GM12878 (cell line): Measurements from ENCODE around the gene ARHGDIA. TPM values are rescaled to one million over a fixed set of nuclear protein-coding genes. Genes with fewer than 3 reads are reported as not detected.

Source experiments
- ATAC-seq: fragments of 200-7000 bp; cut with Tn5 transposase; 3 replicates; pipeline ENCODE4 v1.9.1; 2020; ENCODE audit warnings: mild to moderate bottlenecking, moderate library complexity
- BruUV-seq: library from RNA; stranded (reverse); fragments of 400-500 nt; replicated peaks from 2 replicates; lab custom pipeline; 2021; lab: Mats Ljungman, UMichigan
- CTCF ChIA-PET: fragments of 300-600 bp; sonication (Branson Sonifier 250); formaldehyde crosslinking; extraction: SDS; loops from one replicate; lab custom pipeline; 2021; ENCODE audit warnings: inconsistent platforms; lab: Yijun Ruan, JAX
- POLR2A ChIA-PET: fragments of 350-600 bp; formaldehyde crosslinking; extraction: SDS; loops from one replicate; lab custom pipeline; 2021; ENCODE audit warnings: inconsistent platforms; lab: Charles Lee
- RAD21 ChIA-PET: fragments of 300-600 bp; sonication (Branson Sonifier 250); formaldehyde crosslinking; loops from one replicate; lab custom pipeline; 2023; ENCODE audit warnings: antibody characterized with exemption; ENCODE audit not compliant: unreplicated experiment; lab: Charles Lee
- SMC1A ChIA-PET: fragments of 300-600 bp; sonication (Branson Sonifier 250); formaldehyde crosslinking; loops from one replicate; lab custom pipeline; 2023; ENCODE audit not compliant: unreplicated experiment, uncharacterized antibody; lab: Charles Lee
- DNase-seq: peaks from one replicate; pipeline ENCODE4 v3.0.0-alpha.2; 2011; ENCODE audit warnings: low read depth, low spot score
- FAIRE-seq: peaks from 3 replicates; lab custom pipeline; 2011; peaks lifted over from hg19 to GRCh38; lab: Jason Lieb, UNC
- H2AFZ ChIP-seq: 2 replicates; pipeline ENCODE4 v1.6.0; 2011; ENCODE audit warnings: low read depth, low read length, control low read depth; ENCODE audit not compliant: control insufficient read depth
- H3K27ac ChIP-seq: 2 replicates; pipeline ENCODE4 v1.5.1; 2011; ENCODE audit warnings: control low read depth; ENCODE audit not compliant: control insufficient read depth, insufficient read depth
- H3K27me3 ChIP-seq, 2 experiments: replicated peaks in 1 of 2; 2 replicates each; pipeline versions ENCODE4 v1.6.0 to v1.6.1; 2011; ENCODE audit warnings: low read length in 1 of 2; ENCODE audit not compliant: control insufficient read depth in 2 of 2, insufficient read depth in 2 of 2
- H3K36me3 ChIP-seq, 2 experiments: 2 replicates each; pipeline ENCODE4 v1.5.1; 2011; ENCODE audit warnings: low read length in 1 of 2; ENCODE audit not compliant: control insufficient read depth in 2 of 2, insufficient read depth in 2 of 2
- H3K4me1 ChIP-seq: 2 replicates; pipeline ENCODE4 v1.6.1; 2011; ENCODE audit warnings: mild to moderate bottlenecking, low read length, moderate library complexity, mixed read lengths; ENCODE audit not compliant: control insufficient read depth, insufficient read depth
- H3K4me2 ChIP-seq: 2 replicates; pipeline ENCODE4 v1.6.0; 2011; ENCODE audit warnings: control low read depth; ENCODE audit not compliant: control insufficient read depth, insufficient read depth
- H3K4me3 ChIP-seq: fragments of 200-600 bp; sonication (generic); 2 replicates; pipeline ENCODE4 v1.5.1; 2016
- H3K79me2 ChIP-seq: 2 replicates; pipeline ENCODE4 v1.6.0; 2011; ENCODE audit warnings: low read length; ENCODE audit not compliant: control insufficient read depth, insufficient read depth
- H3K9ac ChIP-seq: 2 replicates; pipeline ENCODE4 v1.8.0; 2011; ENCODE audit warnings: low read length, control low read depth, mixed read lengths; ENCODE audit not compliant: control insufficient read depth, insufficient read depth
- H3K9me3 ChIP-seq: replicated peaks from 3 replicates; pipeline ENCODE4 v1.5.1; 2011; ENCODE audit warnings: mild to moderate bottlenecking, low read length; ENCODE audit not compliant: control insufficient read depth, insufficient read depth
- H4K20me1 ChIP-seq: 2 replicates; pipeline ENCODE4 v1.6.0; 2011; ENCODE audit not compliant: control insufficient read depth, insufficient read depth
- E2F8 ChIP-seq: fragments of 450-650 bp; IDR thresholded peaks from 2 replicates; pipeline ENCODE4 v1.6.1; 2018; ENCODE audit warnings: mild to moderate bottlenecking, low read depth, moderate library complexity; ENCODE audit not compliant: partially characterized antibody
- RFX5 ChIP-seq: IDR thresholded peaks from 2 replicates; pipeline ENCODE4 v1.6.1; 2011; ENCODE audit warnings: low read depth, low read length, improper control_type of control experiment
- SP1 ChIP-seq: IDR thresholded peaks from one replicate; pipeline ENCODE4 v1.6.1; 2011; ENCODE audit warnings: low read depth, low read length
- WRNIP1 ChIP-seq: IDR thresholded peaks from 2 replicates; pipeline ENCODE4 v1.6.1; 2011; ENCODE audit warnings: low read depth, low read length, improper control_type of control experiment, borderline replicate concordance
- ZNF274 ChIP-seq: IDR thresholded peaks from one replicate; pipeline ENCODE4 v1.8.0; 2011; ENCODE audit not compliant: insufficient read length, insufficient read depth
- WGBS: methylation state at CpG from one replicate; pipeline ENCODE4 v1.1.6; 2016; ENCODE audit warnings: low lambda C conversion rate; ENCODE audit not compliant: insufficient replicate concordance, insufficient coverage; ENCODE audit errors: missing lambda C conversion rate; 5-methylcytosine and 5-hydroxymethylcytosine counted together
- in situ Hi-C: fragments of 300-500 bp; cut with MboI; formaldehyde crosslinking; loops from 9 replicates; pipeline ENCODE4 v1.14.3; 2018; ENCODE audit warnings: mixed read lengths
- intact Hi-C: fragments of 100-400 bp; cut with micrococcal nuclease; formaldehyde crosslinking; loops from one replicate; pipeline ENCODE4 v1.14.2; 2022; ENCODE audit not compliant: unreplicated experiment
- polyA plus RNA-seq, 11 experiments: library from polyadenylated mRNA; depleted of rRNA in 4 of 11; unstranded in 6 of 11; stranded (reverse) in 5 of 11; fragments of >200 nt; fragmentation: Nextera tagmentation in 4 of 11; fragmentation: Illumina TruSeq in 1 of 11; extraction: Ambion mirVana in 4 of 11; extraction: Trizol in 1 of 11; gene quantifications; 1 replicate in 1 of 11; 2 replicates in 10 of 11; pipeline versions ENCODE4 v1.2.1 to v1.2.3, GENCODE V29; 2011 to 2016; ENCODE audit warnings: inconsistent platforms in 2 of 11, missing spikeins in 2 of 11, low read depth in 1 of 11
- total RNA-seq, 4 experiments: library from RNA; depleted of rRNA in 3 of 4; stranded (reverse); fragments of >200 nt in 3 of 4; fragmentation: Illumina TruSeq in 1 of 4; extraction: Trizol in 1 of 4; gene quantifications; 2 replicates each; pipeline versions ENCODE4 v1.2.1 to v1.2.3, GENCODE V29; 2013 to 2021
- TF ChIP-seq, protein P1 (sequence below), 3 experiments: IDR thresholded peaks in 2 of 3; conservative IDR thresholded peaks in 1 of 3; 2 replicates each; pipeline ENCODE4 v1.5.1; 2011; ENCODE audit warnings: low read depth in 3 of 3, low read length in 3 of 3, mild to moderate bottlenecking in 3 of 3, control low read depth in 2 of 3, moderate library complexity in 2 of 3, inconsistent platforms in 1 of 3, mixed read lengths in 1 of 3; ENCODE audit not compliant: control insufficient read depth in 2 of 3, insufficient read depth in 1 of 3; ENCODE audit errors: extremely low read depth in 1 of 3

ARHGDIA gene
- total and polyA plus RNA-seq, 10 of the 15 experiments (the other 5 are each of a cell fraction or from before 2014, with no cell fraction given), result 17.9 to 552 (median 169) TPM

- H3K79me2 ChIP-seq, result peaks cover 8% of the 10 kb centered on the region
- DNase-seq (no peak), FAIRE-seq (no peak), ATAC-seq (no peak)
- intact Hi-C loops (no loop called here), in situ Hi-C loops (no loop called here)
- ChIA-PET SMC1A (no interaction called here), CTCF (interaction anchor here (0.6 to 0.7 kb wide), 2 partner anchors 94 to 171 kb away, joined by 3 to 4 read pairs; no protein-coding TSS in a partner anchor), RAD21 (no interaction called here), POLR2A (interaction anchor here (0.6 kb wide), 1 partner anchor 65 kb away, joined by 4 read pairs; no protein-coding TSS in a partner anchor)
- H3K27ac ChIP-seq, result no peak overlapping the region
- no peak overlapping the region for H3K4me2 ChIP-seq
- H3K4me1 ChIP-seq, result peaks cover 10% of the 10 kb centered on the region
- H2AFZ ChIP-seq, result no peak overlapping the region
- 85% methylated on average over 7 of the region's 7 CpGs for WGBS
- no peak overlapping the region for H3K9ac ChIP-seq
- H3K9me3 ChIP-seq, result no peaks in the 10 kb centered on the region
- no peak overlapping the region for H3K4me3 ChIP-seq
- no TSS peak for BruUV-seq
- H3K27me3 ChIP-seq, result no peaks in the 10 kb centered on the region
- no peaks in the 10 kb centered on the region for H3K36me3 ChIP-seq
- TF ChIP-seq WRNIP1, result no peak
- no peaks in the 10 kb centered on the region for H4K20me1 ChIP-seq
These were observed 42.5 kb downstream of the ARHGDIA start for GRCh38 chr17:81828656-81829055.

GRCh38 chr17:81825841-81826466 lies 45.2 kb downstream of the ARHGDIA start:
- Histone ChIP-seq H3K27me3 (no peaks in the 10 kb centered on the region), H3K9ac (no peak overlapping the region), H3K4me3 (no peak overlapping the region), H3K36me3 (no peaks in the 10 kb centered on the region), H2AFZ (no peak overlapping the region), H3K27ac (no peak overlapping the region), H4K20me1 (no peaks in the 10 kb centered on the region), H3K9me3 (no peaks in the 10 kb centered on the region), H3K4me1 (no peaks in the 10 kb centered on the region), H3K4me2 (no peak overlapping the region), H3K79me2 (no peaks in the 10 kb centered on the region)
- intact Hi-C loops, result no loop called here
- no peak for DNase-seq
- ChIA-PET CTCF (interaction anchor here (1.4 kb wide), 1 partner anchor 90 kb away, joined by 5 read pairs; no protein-coding TSS in a partner anchor), SMC1A (no interaction called here), RAD21 (no interaction called here), POLR2A (no interaction called here)
- FAIRE-seq, result no peak
- in situ Hi-C loops, result no loop called here
- ATAC-seq, result peak; percentile 37; the same call in 1 of the 3 replicates
- WGBS, result 74% methylated on average over 11 of the region's 11 CpGs
- no TSS peak for BruUV-seq
- TF ChIP-seq, protein P1, sequence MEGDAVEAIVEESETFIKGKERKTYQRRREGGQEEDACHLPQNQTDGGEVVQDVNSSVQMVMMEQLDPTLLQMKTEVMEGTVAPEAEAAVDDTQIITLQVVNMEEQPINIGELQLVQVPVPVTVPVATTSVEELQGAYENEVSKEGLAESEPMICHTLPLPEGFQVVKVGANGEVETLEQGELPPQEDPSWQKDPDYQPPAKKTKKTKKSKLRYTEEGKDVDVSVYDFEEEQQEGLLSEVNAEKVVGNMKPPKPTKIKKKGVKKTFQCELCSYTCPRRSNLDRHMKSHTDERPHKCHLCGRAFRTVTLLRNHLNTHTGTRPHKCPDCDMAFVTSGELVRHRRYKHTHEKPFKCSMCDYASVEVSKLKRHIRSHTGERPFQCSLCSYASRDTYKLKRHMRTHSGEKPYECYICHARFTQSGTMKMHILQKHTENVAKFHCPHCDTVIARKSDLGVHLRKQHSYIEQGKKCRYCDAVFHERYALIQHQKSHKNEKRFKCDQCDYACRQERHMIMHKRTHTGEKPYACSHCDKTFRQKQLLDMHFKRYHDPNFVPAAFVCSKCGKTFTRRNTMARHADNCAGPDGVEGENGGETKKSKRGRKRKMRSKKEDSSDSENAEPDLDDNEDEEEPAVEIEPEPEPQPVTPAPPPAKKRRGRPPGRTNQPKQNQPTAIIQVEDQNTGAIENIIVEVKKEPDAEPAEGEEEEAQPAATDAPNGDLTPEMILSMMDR (IDR thresholded peaks at IDR 0.05 in 2 of 3, conservative IDR thresholded peaks at IDR 0.05 in 1 of 3; ENCODE audit: control insufficient read depth in 2 of 3, extremely low read depth in 1 of 3, insufficient read depth in 1 of 3, low read depth in 3 of 3, low read length in 3 of 3), result 0 out of 6 replicates have a peak, but pooled peaks of 2 of the 3 experiments have one; percentile 4 to 10
- TF ChIP-seq SP1 (no peak), RFX5 (no peak), E2F8 (no peak), ZNF274 (no peak)
